Left renal cortex interstitium (tissue), 4 donors: ENCODE measurements around the gene CBLN3. TPM values are rescaled to one million over a fixed set of nuclear protein-coding genes. Genes with fewer than 3 reads are reported as not detected.
"Not testable (repeated sequence)": the region's sequence is repeated elsewhere in the genome, so short reads cannot be mapped to it uniquely, and the experiment has no call there.

Experiments used
- DNase-seq, 4 donors: peaks; one replicate each; pipeline ENCODE4 v3.0.0-alpha.2; 2013; ENCODE audit warnings: low read depth in 4 of 4, low spot score in 2 of 4, missing footprints in 1 of 4
- polyA plus RNA-seq, 4 donors: library from polyadenylated mRNA; unstranded; fragments of 120-200 nt; gene quantifications; one replicate each; pipeline ENCODE4 v1.2.1, GENCODE V29; 2013; ENCODE audit not compliant: insufficient read length in 4 of 4

The CBLN3 gene
- 1 to 10 TPM; 2.7 to 3.8 (median 3.2) TPM for polyA plus RNA-seq

- DNase-seq: peak; percentile 52 to 84 (median 80)
Observed at GRCh38 chr14:24429395-24430142, at the start of gene CBLN3, which contains the start of gene KHNYN. Gene CBLN3 (minus strand): TSS chr14:24429668. CDS start chr14:24429054, 614 bp downstream. Gene KHNYN (plus strand): TSS chr14:24429954. CDS start chr14:24430731, 777 bp downstream.

DNA sequence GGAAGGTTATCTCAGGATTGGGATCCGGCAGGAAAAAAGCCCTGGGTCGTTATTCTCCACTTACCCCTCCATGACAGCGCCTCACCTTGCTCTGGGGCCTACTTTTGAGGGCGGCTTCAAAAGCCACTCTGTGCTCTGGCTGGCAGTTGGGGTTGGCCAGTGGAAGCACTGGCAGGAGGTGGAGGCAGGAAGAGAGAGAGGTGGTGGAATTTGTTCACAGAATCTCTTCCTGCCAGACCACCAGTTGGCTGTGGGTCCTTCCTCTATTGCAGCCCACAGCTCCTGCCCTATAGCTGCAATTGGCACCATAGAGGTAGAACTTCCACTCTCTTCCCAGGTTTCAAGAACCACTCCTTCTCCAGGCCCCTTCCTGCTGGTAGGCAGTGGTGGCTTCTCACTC lies 45.8 kb upstream of the CBLN3 start:
- no peak for DNase-seq

GRCh38 chr14:24473211-24473610 lies 43.7 kb upstream of the CBLN3 start:
- no peak for DNase-seq

DNA sequence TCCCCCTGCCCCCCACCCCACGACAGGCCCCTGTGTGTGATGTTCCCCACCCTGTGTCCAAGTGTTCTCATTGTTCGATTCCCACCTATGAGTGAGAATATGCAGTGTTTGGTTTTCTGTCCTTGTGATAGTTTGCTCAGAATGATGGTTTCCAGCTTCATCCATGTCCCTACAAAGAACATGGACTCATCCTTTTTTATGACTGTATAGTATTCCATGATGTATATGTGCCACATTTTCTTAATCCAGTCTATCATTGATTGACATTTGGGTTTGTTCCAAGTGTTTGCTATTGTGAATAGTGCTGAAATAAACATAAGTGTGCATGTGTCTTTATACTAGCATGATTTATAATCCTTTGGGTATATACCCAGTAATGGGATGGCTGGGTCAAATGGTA lies 41.0 kb upstream of the CBLN3 start:
- not testable (repeated sequence) for DNase-seq

- no peak for DNase-seq
Observed at GRCh38 chr14:24465805-24466204, 36.3 kb upstream of the CBLN3 start.

DNA sequence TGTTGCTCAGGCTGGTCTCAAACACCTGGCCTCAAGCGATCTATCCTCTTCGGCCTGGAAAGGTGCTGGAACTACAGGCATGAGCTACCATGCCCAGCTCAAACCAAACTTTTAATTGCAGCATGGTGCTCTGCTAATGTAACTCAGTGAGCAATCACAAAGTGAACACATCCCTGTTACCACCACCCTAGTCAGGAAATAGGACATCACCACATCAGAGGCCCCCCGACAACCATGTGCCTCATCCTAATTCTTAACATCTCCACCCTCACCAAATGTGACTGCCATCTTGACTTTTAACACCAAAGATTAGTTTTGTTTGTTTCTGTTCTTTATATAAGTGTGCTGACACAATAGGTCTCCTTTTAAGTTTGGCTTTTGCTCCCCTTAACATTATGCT lies 35.9 kb upstream of the CBLN3 start:
- no peak for DNase-seq

DNA sequence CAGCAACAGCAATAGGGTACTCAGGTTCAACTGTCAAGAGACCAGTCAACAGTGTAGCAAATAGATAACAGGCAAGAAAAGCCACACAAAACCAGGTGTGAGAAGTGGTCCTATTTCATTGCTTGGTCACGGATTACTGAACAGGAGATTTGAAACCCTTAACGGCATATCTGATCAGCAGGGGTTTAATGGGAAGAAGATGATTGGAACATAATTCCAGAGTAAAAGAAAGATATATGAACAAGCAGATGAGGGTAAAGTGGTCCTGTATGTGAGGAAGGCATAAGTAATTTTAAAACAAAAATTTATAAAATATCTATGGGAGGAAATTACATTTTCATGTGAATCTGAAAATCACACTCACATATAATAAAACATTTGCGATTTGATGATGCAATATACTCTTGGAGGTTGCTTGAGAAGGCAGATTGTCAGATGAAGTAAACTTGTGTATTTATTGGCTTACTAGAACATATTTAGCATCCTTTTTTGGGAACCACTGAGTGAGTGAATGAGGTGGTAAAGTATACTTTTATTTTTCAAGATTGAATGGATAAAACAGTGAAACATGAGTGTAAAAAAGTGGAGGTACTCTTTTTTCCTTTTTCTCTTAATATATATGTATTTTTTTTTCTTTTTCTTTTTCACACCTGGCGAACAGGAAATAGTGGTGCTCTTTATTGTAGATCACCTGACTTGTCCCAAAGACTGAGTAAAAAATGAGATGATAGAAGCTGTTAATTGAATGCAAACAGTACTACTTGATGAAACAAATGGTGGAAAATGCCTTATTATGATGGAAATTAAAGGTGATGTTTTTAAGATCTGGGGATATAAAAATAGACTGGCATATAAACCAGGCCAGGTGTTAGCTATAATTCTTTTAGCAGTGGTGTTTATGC lies 34.7 kb upstream of the CBLN3 start:
- no peak for DNase-seq

GRCh38 chr14:24463017-24463883 lies 33.8 kb upstream of the CBLN3 start:
- DNase-seq: no peak

- no peak for DNase-seq
Observed at GRCh38 chr14:24461336-24461735, 31.9 kb upstream of the CBLN3 start.

DNA sequence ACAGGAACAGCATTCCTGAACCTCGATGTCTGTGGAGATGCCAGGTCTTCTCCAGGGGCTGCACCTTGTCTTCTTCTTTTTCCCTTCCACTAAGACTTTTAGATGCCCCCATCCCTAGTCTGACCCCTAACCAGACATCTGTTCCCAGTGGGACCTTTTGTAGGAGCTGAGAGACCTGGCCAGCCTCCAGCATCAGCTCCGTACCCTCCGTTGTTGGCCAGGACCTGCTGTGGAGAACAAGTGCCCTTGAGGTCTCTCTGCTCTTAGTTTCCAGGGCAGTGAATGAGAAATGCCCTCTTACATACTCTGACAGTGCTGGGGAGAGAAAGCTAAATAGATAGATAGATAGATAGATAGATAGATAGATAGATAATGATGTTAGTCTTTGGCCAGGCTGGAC lies 29.9 kb upstream of the CBLN3 start:
- DNase-seq: no peak

- DNase-seq: no peak
Observed at GRCh38 chr14:24458736-24459135, 29.3 kb upstream of the CBLN3 start.

DNA sequence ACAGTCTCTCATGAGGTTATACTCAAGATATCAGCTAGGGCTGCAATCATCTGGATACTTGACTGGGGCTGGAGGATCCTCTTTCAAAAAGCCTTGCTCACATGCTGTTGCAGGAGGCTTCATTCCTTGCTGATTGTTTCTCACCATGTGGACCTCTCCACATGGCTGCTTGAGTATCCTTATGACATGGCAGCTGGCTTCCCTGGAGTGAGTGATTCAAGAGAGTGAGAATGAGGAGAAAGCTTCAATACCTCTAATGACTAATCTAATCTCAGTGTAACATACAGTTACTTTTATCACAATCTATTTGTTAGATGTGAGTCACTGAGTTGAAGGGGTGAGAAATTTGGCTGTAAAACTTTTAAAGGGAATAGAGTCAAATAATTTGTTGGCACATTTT lies 27.5 kb upstream of the CBLN3 start:
- DNase-seq: no peak

- DNase-seq: not testable (repeated sequence)
Observed at GRCh38 chr14:24450828-24451227, 21.4 kb upstream of the CBLN3 start.

- no peak for DNase-seq
Observed at GRCh38 chr14:24443053-24443665, 13.7 kb upstream of the CBLN3 start.

DNA sequence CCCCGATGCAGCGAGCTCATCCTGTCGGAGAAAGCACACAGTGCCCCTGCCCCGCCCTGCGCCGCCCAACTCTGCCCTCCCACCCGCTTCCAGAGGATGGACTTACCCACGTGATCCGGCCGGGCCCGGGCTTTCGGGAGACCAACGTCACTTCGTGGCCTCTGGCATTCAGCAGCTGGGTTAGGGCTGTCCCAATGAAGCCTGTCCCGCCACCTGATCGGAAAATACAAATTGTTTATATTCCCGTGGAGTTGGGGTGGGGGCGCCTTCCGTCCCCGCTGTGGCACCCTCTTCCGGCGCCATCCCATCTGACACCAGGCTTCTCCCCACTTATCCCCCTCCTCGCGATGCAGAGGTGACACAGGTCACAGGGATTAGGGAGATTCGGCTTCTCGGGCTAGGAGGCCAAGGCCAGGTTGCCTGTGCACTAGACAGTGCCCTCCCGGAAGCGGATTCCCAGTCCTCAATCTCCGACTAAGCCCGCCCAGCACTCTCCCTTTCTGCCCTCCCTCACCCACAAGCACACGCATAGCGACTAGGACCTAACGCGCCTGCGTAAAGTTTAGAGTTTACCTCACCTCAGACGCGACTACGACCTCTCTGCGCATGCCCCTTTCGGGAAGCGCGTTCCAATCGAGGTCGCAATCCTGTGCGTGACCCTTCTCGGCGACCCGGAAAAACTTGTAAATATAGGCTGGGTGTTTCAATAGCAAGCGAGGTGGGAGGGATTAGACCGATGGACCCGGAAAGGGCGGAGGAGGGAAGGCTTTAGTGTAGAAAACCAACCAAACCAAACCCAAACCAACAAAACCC lies 13.0 kb upstream of the CBLN3 start, which contains the start of gene SDR39U1:
Gene SDR39U1, minus strand, starts transcription at position 537 of the 813 bp plus-strand sequence. Its CDS starts 7 bp downstream, at position 530.
- peak; percentile 96 to 99 (median 98) for DNase-seq

GRCh38 chr14:24441904-24442239 lies 12.4 kb upstream of the CBLN3 start:
- DNase-seq: no peak

GRCh38 chr14:24441485-24441884 lies 12.0 kb upstream of the CBLN3 start:
- no peak for DNase-seq

GRCh38 chr14:24440606-24441399 lies 11.3 kb upstream of the CBLN3 start:
- DNase-seq: no peak
